IMR-90 (cell line): Measurements from ENCODE around the gene ENPP6. TPM values are rescaled to one million over a fixed set of nuclear protein-coding genes. Genes with fewer than 3 reads are reported as not detected.

Experiments
- ATAC-seq: fragments of 200-7000 bp; cut with Tn5 transposase; 2 replicates; pipeline ENCODE4 v1.9.1; 2020; ENCODE audit warnings: low read depth, mild to moderate bottlenecking, moderate library complexity
- BruUV-seq: library from RNA; stranded (reverse); fragments of 400-500 nt; replicated peaks from 2 replicates; lab custom pipeline; 2021; lab: Mats Ljungman, UMichigan
- CTCF ChIA-PET: fragments of 300-600 bp; formaldehyde crosslinking; extraction: SDS; loops from one replicate; lab custom pipeline; 2021; ENCODE audit warnings: antibody characterized with exemption; lab: Yijun Ruan, JAX
- POLR2A ChIA-PET: fragments of 300-600 bp; sonication (Branson Sonifier 250); formaldehyde crosslinking; loops from one replicate; lab custom pipeline; 2022; ENCODE audit warnings: antibody characterized with exemption; ENCODE audit not compliant: unreplicated experiment; lab: Charles Lee
- DNase-seq: peaks from one replicate; pipeline ENCODE4 v3.0.0; 2013
- H2AFZ ChIP-seq: replicated peaks from 2 replicates; pipeline ENCODE3; 2013; ENCODE audit warnings: low read length, mild to moderate bottlenecking; ENCODE audit not compliant: poor library complexity
- H2AK5ac ChIP-seq: 2 replicates; pipeline ENCODE4 v1.6.1; 2013; ENCODE audit warnings: low read depth, low read length, inconsistent platforms
- H2AK9ac ChIP-seq: replicated peaks from 2 replicates; pipeline ENCODE3; 2013; ENCODE audit warnings: mild to moderate bottlenecking, low read depth, low read length, moderate library complexity; ENCODE audit not compliant: poor library complexity
- H2BK120ac ChIP-seq: 2 replicates; pipeline ENCODE4 v1.6.1; 2013; ENCODE audit warnings: low read depth, low read length, inconsistent platforms
- H2BK15ac ChIP-seq: 3 replicates; pipeline ENCODE4 v1.6.1; 2013; ENCODE audit warnings: low read depth, low read length, inconsistent platforms
- H2BK20ac ChIP-seq: 2 replicates; pipeline ENCODE4 v1.6.1; 2013; ENCODE audit warnings: low read depth, mild to moderate bottlenecking, inconsistent platforms, low read length, moderate library complexity
- H2BK5ac ChIP-seq: 2 replicates; pipeline ENCODE4 v1.6.1; 2013; ENCODE audit warnings: mild to moderate bottlenecking, low read depth, low read length, inconsistent platforms; ENCODE audit not compliant: poor library complexity, severe bottlenecking
- H3K14ac ChIP-seq: replicated peaks from 2 replicates; pipeline ENCODE4 v1.6.1; 2013; ENCODE audit warnings: low read depth, low read length, inconsistent platforms
- H3K18ac ChIP-seq: 2 replicates; pipeline ENCODE4 v1.6.1; 2013; ENCODE audit warnings: low read depth, low read length, control low read depth
- H3K23ac ChIP-seq: 2 replicates; pipeline ENCODE4 v1.6.1; 2013; ENCODE audit warnings: low read depth, low read length, inconsistent platforms
- H3K27ac ChIP-seq: 2 replicates; pipeline ENCODE4 v1.5.1; 2013; ENCODE audit warnings: mild to moderate bottlenecking, control low read depth, low read length; ENCODE audit not compliant: insufficient read depth
- H3K27me3 ChIP-seq: 2 replicates; pipeline ENCODE4 v1.6.1; 2013; ENCODE audit warnings: low read length; ENCODE audit not compliant: control insufficient read depth, insufficient read depth
- H3K36me3 ChIP-seq: 2 replicates; pipeline ENCODE4 v1.6.1; 2013; ENCODE audit warnings: low read length, mixed read lengths; ENCODE audit not compliant: control insufficient read depth, insufficient read depth
- H3K4ac ChIP-seq: 2 replicates; pipeline ENCODE4 v1.6.1; 2013; ENCODE audit warnings: low read depth, low read length, inconsistent platforms
- H3K4me1 ChIP-seq: 2 replicates; pipeline ENCODE4 v1.6.1; 2013; ENCODE audit warnings: low read length, mixed read lengths; ENCODE audit not compliant: control insufficient read depth, insufficient read depth
- H3K4me2 ChIP-seq: 2 replicates; pipeline ENCODE4 v1.6.1; 2013; ENCODE audit warnings: low read depth, mild to moderate bottlenecking, control low read depth, low read length, moderate library complexity
- H3K4me3 ChIP-seq: 2 replicates; pipeline ENCODE4 v1.5.1; 2013; ENCODE audit warnings: low read depth, mild to moderate bottlenecking, control low read depth, low read length, moderate library complexity; ENCODE audit not compliant: insufficient read depth
- H3K56ac ChIP-seq: 2 replicates; pipeline ENCODE4 v1.6.1; 2013; ENCODE audit warnings: low read length, inconsistent platforms; ENCODE audit not compliant: insufficient read depth; ENCODE audit errors: extremely low read depth
- H3K79me1 ChIP-seq, 2 experiments: 2 replicates each; pipeline ENCODE4 v1.6.1; 2013; ENCODE audit warnings: low read length in 2 of 2, inconsistent platforms in 1 of 2, low read depth in 1 of 2
- H3K9ac ChIP-seq: 2 replicates; pipeline ENCODE4 v1.6.1; 2013; ENCODE audit warnings: low read depth, low read length, control low read depth
- H3K9me1 ChIP-seq: 2 replicates; pipeline ENCODE4 v1.6.1; 2013; ENCODE audit warnings: low read length, inconsistent platforms; ENCODE audit not compliant: insufficient read depth
- H3K9me3 ChIP-seq: 2 replicates; pipeline ENCODE4 v1.6.1; 2013; ENCODE audit warnings: low read length; ENCODE audit not compliant: control insufficient read depth, insufficient read depth
- H4K20me1 ChIP-seq: 2 replicates; pipeline ENCODE4 v1.6.1; 2013; ENCODE audit warnings: low read length, inconsistent platforms; ENCODE audit not compliant: insufficient read depth
- H4K5ac ChIP-seq: 2 replicates; pipeline ENCODE4 v1.6.1; 2013; ENCODE audit warnings: mild to moderate bottlenecking, low read depth, low read length, control low read depth
- H4K8ac ChIP-seq, 2 experiments: 2 replicates each; pipeline ENCODE4 v1.6.1; 2013; ENCODE audit warnings: low read depth in 2 of 2, low read length in 2 of 2, control low read depth in 1 of 2, inconsistent platforms in 1 of 2
- H4K91ac ChIP-seq: 2 replicates; pipeline ENCODE4 v1.6.1; 2013; ENCODE audit warnings: low read depth, low read length, inconsistent platforms; ENCODE audit not compliant: insufficient read depth
- BHLHE40 ChIP-seq: fragments of 150-350 bp; IDR thresholded peaks from 2 replicates; pipeline ENCODE4 v1.6.1; 2016; ENCODE audit warnings: mild to moderate bottlenecking, low read depth, low read length
- CEBPB ChIP-seq: IDR thresholded peaks from 2 replicates; pipeline ENCODE4 v1.6.1; 2012; ENCODE audit warnings: low read depth, low read length, improper control_type of control experiment
- CHD1 ChIP-seq: IDR thresholded peaks from 2 replicates; pipeline ENCODE4 v1.6.1; 2012; ENCODE audit warnings: low read depth, low read length, improper control_type of control experiment
- FOS ChIP-seq: fragments of 150-350 bp; IDR thresholded peaks from 2 replicates; pipeline ENCODE4 v1.6.1; 2016; ENCODE audit warnings: low read depth, low read length
- MAFK ChIP-seq: IDR thresholded peaks from 2 replicates; pipeline ENCODE4 v1.6.1; 2012; ENCODE audit warnings: low read depth, low read length, improper control_type of control experiment
- MAZ ChIP-seq: IDR thresholded peaks from 2 replicates; pipeline ENCODE4 v1.6.1; 2012; ENCODE audit warnings: low read depth, mild to moderate bottlenecking, low read length, improper control_type of control experiment, moderate library complexity, borderline replicate concordance
- MXI1 ChIP-seq: IDR thresholded peaks from 2 replicates; pipeline ENCODE4 v1.6.1; 2012; ENCODE audit warnings: low read depth, mild to moderate bottlenecking, low read length, moderate library complexity, borderline replicate concordance
- NFE2L2 ChIP-seq: fragments of 150-350 bp; IDR thresholded peaks from 2 replicates; pipeline ENCODE4 v1.6.1; 2016; ENCODE audit warnings: low read depth, mild to moderate bottlenecking, low read length
- POLR2A ChIP-seq: IDR thresholded peaks from 2 replicates; pipeline ENCODE4 v1.6.1; 2012; ENCODE audit warnings: mild to moderate bottlenecking, low read depth, low read length
- RAD21 ChIP-seq: IDR thresholded peaks from 2 replicates; pipeline ENCODE4 v1.6.1; 2012; ENCODE audit warnings: low read length, improper control_type of control experiment
- RCOR1 ChIP-seq: IDR thresholded peaks from 2 replicates; pipeline ENCODE4 v1.6.1; 2012; ENCODE audit warnings: mild to moderate bottlenecking, low read length, improper control_type of control experiment; ENCODE audit not compliant: insufficient replicate concordance
- RFX5 ChIP-seq: IDR thresholded peaks from 2 replicates; pipeline ENCODE4 v1.8.0; 2012; ENCODE audit warnings: low read depth, mild to moderate bottlenecking, low read length, moderate library complexity
- SMC3 ChIP-seq: fragments of 150-350 bp; IDR thresholded peaks from 2 replicates; pipeline ENCODE4 v1.6.1; 2016; ENCODE audit warnings: low read depth, mild to moderate bottlenecking, antibody characterized with exemption, low read length, moderate library complexity
- WGBS, 2 experiments: methylation state at CpG; one replicate each; pipeline versions ENCODE4 v1.1.5 to v1.1.7; 2013; ENCODE audit warnings: missing lambda C conversion rate in 2 of 2; ENCODE audit not compliant: insufficient read length in 1 of 2; ENCODE audit errors: extremely low coverage in 2 of 2; 5-methylcytosine and 5-hydroxymethylcytosine counted together
- dilution Hi-C: fragments of 300-500 bp; cut with HindIII; formaldehyde crosslinking; loops from one replicate; pipeline ENCODE4 v1.14.3; 2018; ENCODE audit warnings: low sequenced_read_pairs; ENCODE audit not compliant: unreplicated experiment
- in situ Hi-C: fragments of 300-500 bp; cut with MboI; formaldehyde crosslinking; loops from 3 replicates; pipeline ENCODE4 v1.14.3; 2019; ENCODE audit warnings: low sequenced_read_pairs, inconsistent platforms, mixed read lengths
- intact Hi-C: fragments of 100-400 bp; cut with micrococcal nuclease; formaldehyde crosslinking; loops from 2 replicates; pipeline ENCODE4 v1.10.0; 2022
- polyA plus RNA-seq, 3 experiments: library from polyadenylated mRNA; depleted of rRNA; stranded (reverse); fragments of >200 nt; gene quantifications; 2 replicates each; pipeline ENCODE4 v1.2.3, GENCODE V29; 2012; ENCODE audit warnings: low replicate concordance in 1 of 3
- total RNA-seq: library from RNA; depleted of rRNA; stranded (reverse); fragments of >200 nt; gene quantifications from 2 replicates; pipeline ENCODE4 v1.2.3, GENCODE V29; 2012
- TF ChIP-seq, protein P1 (sequence below): fragments of 150-350 bp; IDR thresholded peaks from 2 replicates; pipeline ENCODE4 v1.6.1; 2017; ENCODE audit warnings: mild to moderate bottlenecking, antibody characterized with exemption, low read length, low read depth
- TF ChIP-seq, protein P2 (sequence below): conservative IDR thresholded peaks from 2 replicates; pipeline ENCODE4 v1.5.1; 2012; ENCODE audit warnings: mild to moderate bottlenecking, low read depth, low read length, improper control_type of control experiment
- TF ChIP-seq, protein P3 (sequence below): fragments of 150-350 bp; IDR thresholded peaks from 2 replicates; pipeline ENCODE4 v1.6.1; 2016; ENCODE audit warnings: low read depth, mild to moderate bottlenecking, low read length, moderate library complexity, borderline replicate concordance

The ENPP6 gene
- total and polyA plus RNA-seq, 2 of the 4 experiments (the other 2 are of a cell fraction): not detected

DNA sequence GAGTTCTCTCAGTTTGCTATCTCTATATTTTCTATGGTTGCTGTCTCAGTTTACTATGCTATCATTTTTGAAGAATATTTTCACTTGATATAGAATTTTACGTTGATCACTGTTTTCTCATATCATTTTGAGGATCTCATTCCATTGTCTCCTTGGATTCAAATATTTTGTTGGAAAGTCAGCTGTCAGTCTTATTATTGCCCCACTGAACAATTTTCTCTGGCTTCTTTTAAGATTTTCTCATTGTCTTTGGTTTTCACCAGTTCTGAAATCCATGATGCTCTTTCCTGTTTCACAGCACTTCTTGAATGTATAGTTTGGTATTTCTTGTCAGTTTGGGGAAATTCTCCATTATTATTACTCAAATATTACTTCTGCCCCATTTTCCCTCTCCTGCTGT is 81.1 kb downstream of the ENPP6 start:
- in situ Hi-C loops: no loop called here
- intact Hi-C loops: no loop called here
- Histone ChIP-seq H3K9me1 (no peaks in the 10 kb centered on the region), H3K23ac (no peak overlapping the region), H4K5ac (no peak overlapping the region), H2BK15ac (no peak overlapping the region), H3K14ac (no peak overlapping the region), H3K9ac (no peak overlapping the region), H3K4me1 (no peaks in the 10 kb centered on the region), H3K27ac (no peak overlapping the region), H4K91ac (no peak overlapping the region), H3K4me2 (no peak overlapping the region), H2BK5ac (no peak overlapping the region), H2AFZ (no peak overlapping the region), H3K18ac (no peak overlapping the region), H2AK9ac (no peak overlapping the region), H3K4ac (no peak overlapping the region), H3K56ac (no peak overlapping the region), H4K8ac (no peak overlapping the region), H3K9me3 (peaks cover 8% of the 10 kb centered on the region; the same call in 1 of the 2 replicates), H2AK5ac (no peak overlapping the region), H3K79me1 (no peaks in the 10 kb centered on the region), H4K20me1 (no peaks in the 10 kb centered on the region), H3K36me3 (no peaks in the 10 kb centered on the region), H3K27me3 (no peaks in the 10 kb centered on the region), H2BK120ac (no peak overlapping the region), H3K4me3 (no peak overlapping the region), H2BK20ac (no peak overlapping the region)
- no TSS peak for BruUV-seq
- dilution Hi-C loops: no loop called here
- TF ChIP-seq RFX5 (no peak), BHLHE40 (no peak), CHD1 (no peak), MAZ (no peak), RAD21 (no peak), MAFK (no peak), POLR2A (no peak), RCOR1 (no peak), MXI1 (no peak), SMC3 (no peak), CEBPB (no peak), FOS (no peak), NFE2L2 (no peak)
- TF ChIP-seq, protein P1, sequence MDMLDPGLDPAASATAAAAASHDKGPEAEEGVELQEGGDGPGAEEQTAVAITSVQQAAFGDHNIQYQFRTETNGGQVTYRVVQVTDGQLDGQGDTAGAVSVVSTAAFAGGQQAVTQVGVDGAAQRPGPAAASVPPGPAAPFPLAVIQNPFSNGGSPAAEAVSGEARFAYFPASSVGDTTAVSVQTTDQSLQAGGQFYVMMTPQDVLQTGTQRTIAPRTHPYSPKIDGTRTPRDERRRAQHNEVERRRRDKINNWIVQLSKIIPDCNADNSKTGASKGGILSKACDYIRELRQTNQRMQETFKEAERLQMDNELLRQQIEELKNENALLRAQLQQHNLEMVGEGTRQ: no peak
- TF ChIP-seq, protein P2, sequence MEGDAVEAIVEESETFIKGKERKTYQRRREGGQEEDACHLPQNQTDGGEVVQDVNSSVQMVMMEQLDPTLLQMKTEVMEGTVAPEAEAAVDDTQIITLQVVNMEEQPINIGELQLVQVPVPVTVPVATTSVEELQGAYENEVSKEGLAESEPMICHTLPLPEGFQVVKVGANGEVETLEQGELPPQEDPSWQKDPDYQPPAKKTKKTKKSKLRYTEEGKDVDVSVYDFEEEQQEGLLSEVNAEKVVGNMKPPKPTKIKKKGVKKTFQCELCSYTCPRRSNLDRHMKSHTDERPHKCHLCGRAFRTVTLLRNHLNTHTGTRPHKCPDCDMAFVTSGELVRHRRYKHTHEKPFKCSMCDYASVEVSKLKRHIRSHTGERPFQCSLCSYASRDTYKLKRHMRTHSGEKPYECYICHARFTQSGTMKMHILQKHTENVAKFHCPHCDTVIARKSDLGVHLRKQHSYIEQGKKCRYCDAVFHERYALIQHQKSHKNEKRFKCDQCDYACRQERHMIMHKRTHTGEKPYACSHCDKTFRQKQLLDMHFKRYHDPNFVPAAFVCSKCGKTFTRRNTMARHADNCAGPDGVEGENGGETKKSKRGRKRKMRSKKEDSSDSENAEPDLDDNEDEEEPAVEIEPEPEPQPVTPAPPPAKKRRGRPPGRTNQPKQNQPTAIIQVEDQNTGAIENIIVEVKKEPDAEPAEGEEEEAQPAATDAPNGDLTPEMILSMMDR: no peak
- TF ChIP-seq, protein P3, sequence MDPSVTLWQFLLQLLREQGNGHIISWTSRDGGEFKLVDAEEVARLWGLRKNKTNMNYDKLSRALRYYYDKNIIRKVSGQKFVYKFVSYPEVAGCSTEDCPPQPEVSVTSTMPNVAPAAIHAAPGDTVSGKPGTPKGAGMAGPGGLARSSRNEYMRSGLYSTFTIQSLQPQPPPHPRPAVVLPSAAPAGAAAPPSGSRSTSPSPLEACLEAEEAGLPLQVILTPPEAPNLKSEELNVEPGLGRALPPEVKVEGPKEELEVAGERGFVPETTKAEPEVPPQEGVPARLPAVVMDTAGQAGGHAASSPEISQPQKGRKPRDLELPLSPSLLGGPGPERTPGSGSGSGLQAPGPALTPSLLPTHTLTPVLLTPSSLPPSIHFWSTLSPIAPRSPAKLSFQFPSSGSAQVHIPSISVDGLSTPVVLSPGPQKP: no peak
- DNase-seq: no peak
- POLR2A ChIA-PET: interaction anchor here (0.6 kb wide), 1 partner anchor 592 kb away, joined by 4 read pairs; no protein-coding TSS in a partner anchor
- WGBS, 2 experiments: no CpG with 5 or more reads among the region's 1 CpG
- ATAC-seq: no peak
- CTCF ChIA-PET: no interaction called here
